Measurements from ENCODE around the gene CD274. TPM values are rescaled to one million over a fixed set of nuclear protein-coding genes. Genes with fewer than 3 reads are reported as not detected.

Gene CD274
- total RNA-seq, 1 donor from 2014 or later = 2.2 TPM

GRCh38 chr9:5435912-5436311, 14.4 kb upstream of the CD274 start:
- Histone ChIP-seq H3K9me3 (no peaks in the 10 kb centered on the region), H3K27me3 (no peaks in the 10 kb centered on the region), H3K4me3 (no peak overlapping the region), H3K4me1 (peaks cover 27% of the 10 kb centered on the region), H3K36me3 (peaks cover 0 to 9% of the 10 kb centered on the region in 2 donors), H3K27ac (no peak overlapping the region)
- TF ChIP-seq, protein P1, sequence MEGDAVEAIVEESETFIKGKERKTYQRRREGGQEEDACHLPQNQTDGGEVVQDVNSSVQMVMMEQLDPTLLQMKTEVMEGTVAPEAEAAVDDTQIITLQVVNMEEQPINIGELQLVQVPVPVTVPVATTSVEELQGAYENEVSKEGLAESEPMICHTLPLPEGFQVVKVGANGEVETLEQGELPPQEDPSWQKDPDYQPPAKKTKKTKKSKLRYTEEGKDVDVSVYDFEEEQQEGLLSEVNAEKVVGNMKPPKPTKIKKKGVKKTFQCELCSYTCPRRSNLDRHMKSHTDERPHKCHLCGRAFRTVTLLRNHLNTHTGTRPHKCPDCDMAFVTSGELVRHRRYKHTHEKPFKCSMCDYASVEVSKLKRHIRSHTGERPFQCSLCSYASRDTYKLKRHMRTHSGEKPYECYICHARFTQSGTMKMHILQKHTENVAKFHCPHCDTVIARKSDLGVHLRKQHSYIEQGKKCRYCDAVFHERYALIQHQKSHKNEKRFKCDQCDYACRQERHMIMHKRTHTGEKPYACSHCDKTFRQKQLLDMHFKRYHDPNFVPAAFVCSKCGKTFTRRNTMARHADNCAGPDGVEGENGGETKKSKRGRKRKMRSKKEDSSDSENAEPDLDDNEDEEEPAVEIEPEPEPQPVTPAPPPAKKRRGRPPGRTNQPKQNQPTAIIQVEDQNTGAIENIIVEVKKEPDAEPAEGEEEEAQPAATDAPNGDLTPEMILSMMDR (IDR thresholded peaks at IDR 0.05) = no peak
- TF ChIP-seq POLR2AphosphoS5 (IDR thresholded peaks at IDR 0.05; ENCODE audit: insufficient read depth in 1 of 2, low read depth in 1 of 2) (no peak), POLR2A (IDR thresholded peaks at IDR 0.05) (no peak)
- intact Hi-C loops (cut with DNase I) = loop anchor here (10.0 kb wide), 1 partner anchor 681 kb away; no protein-coding TSS in a partner anchor
- DNase-seq (ENCODE audit: extremely low spot score in 2 of 2) = no peak

GRCh38 chr9:5436441-5436840, 13.9 kb upstream of the CD274 start:
- H3K4me1 ChIP-seq = peaks cover 27% of the 10 kb centered on the region
- no peaks in the 10 kb centered on the region for H3K27me3 ChIP-seq
- DNase-seq (ENCODE audit: extremely low spot score in 2 of 2) = no peak
- TF ChIP-seq POLR2A (IDR thresholded peaks at IDR 0.05) (no peak), POLR2AphosphoS5 (IDR thresholded peaks at IDR 0.05; ENCODE audit: insufficient read depth in 1 of 2, low read depth in 1 of 2) (no peak)
- TF ChIP-seq, protein P1 (IDR thresholded peaks at IDR 0.05) = no peak
- H3K9me3 ChIP-seq = no peaks in the 10 kb centered on the region
- intact Hi-C loops (cut with DNase I) = loop anchor here (10.0 kb wide), 1 partner anchor 682 kb away; no protein-coding TSS in a partner anchor
- peaks cover 0 to 9% of the 10 kb centered on the region in 2 donors for H3K36me3 ChIP-seq
- no peak overlapping the region for H3K27ac ChIP-seq
- no peak overlapping the region for H3K4me3 ChIP-seq

- intact Hi-C loops (cut with DNase I) = loop anchor here (10.0 kb wide), 1 partner anchor 683 kb away; no protein-coding TSS in a partner anchor
- peak in 1 of 2 donors; percentile 94 for DNase-seq (ENCODE audit: extremely low spot score in 2 of 2)
These were observed 12.8 kb upstream of the CD274 start, which contains the start of gene PLGRKT for GRCh38 chr9:5437254-5438216. Gene PLGRKT, minus strand, starts transcription at chr9:5437925. Its CDS starts 5,948 bp downstream, at chr9:5431977.

GRCh38 chr9:5438301-5439162, 11.8 kb upstream of the CD274 start:
- peaks cover 27% of the 10 kb centered on the region for H3K4me1 ChIP-seq
- DNase-seq (ENCODE audit: extremely low spot score in 2 of 2) = no peak
- H3K9me3 ChIP-seq = no peaks in the 10 kb centered on the region
- no peaks in the 10 kb centered on the region for H3K27me3 ChIP-seq
- peak overlapping the region; percentile 62 to 79 for H3K4me3 ChIP-seq
- intact Hi-C loops (cut with DNase I) = loop anchor here (10.0 kb wide), 1 partner anchor 684 kb away; no protein-coding TSS in a partner anchor
- H3K27ac ChIP-seq = peak overlapping the region; percentile 93
- H3K36me3 ChIP-seq = peaks cover 0 to 9% of the 10 kb centered on the region in 2 donors
- TF ChIP-seq POLR2A (IDR thresholded peaks at IDR 0.05) (no peak), POLR2AphosphoS5 (IDR thresholded peaks at IDR 0.05; ENCODE audit: insufficient read depth in 1 of 2, low read depth in 1 of 2) (no peak)
- TF ChIP-seq, protein P1 (IDR thresholded peaks at IDR 0.05) = no peak

More at GRCh38 chr9:5437254-5438216, 12.8 kb upstream of the CD274 start, which contains the start of gene PLGRKT:
- peak; percentile 30 to 61 for TF ChIP-seq POLR2A (IDR thresholded peaks at IDR 0.05)
- TF ChIP-seq, protein P1 (IDR thresholded peaks at IDR 0.05) = peak in 1 of 3 experiments; percentile 27
- peak; percentile 91 to 94 for TF ChIP-seq POLR2AphosphoS5 (IDR thresholded peaks at IDR 0.05; ENCODE audit: insufficient read depth in 1 of 2, low read depth in 1 of 2)
- H3K27me3 ChIP-seq = no peaks in the 10 kb centered on the region
- peak within 1 kb of the TSS; percentile 62 to 79 for H3K4me3 ChIP-seq
- peak within 1 kb of the TSS; percentile 93 for H3K27ac ChIP-seq
- peaks cover 27% of the 10 kb centered on the region for H3K4me1 ChIP-seq
- H3K9me3 ChIP-seq = no peaks in the 10 kb centered on the region
- peaks cover 0 to 9% of the 10 kb centered on the region in 2 donors for H3K36me3 ChIP-seq

All from vagina (tissue), 2 donors.